Eye (tissue), 1 donor: Measurements from ENCODE around the gene P2RX5.
"Not testable (repeated sequence)": the region's sequence is repeated elsewhere in the genome, so short reads cannot be mapped to it uniquely, and the experiment has no call there.

Experiments used
- DNase-seq: peaks from one replicate; pipeline ENCODE4 v3.0.0-alpha.2; 2015

The P2RX5 gene, protein sequence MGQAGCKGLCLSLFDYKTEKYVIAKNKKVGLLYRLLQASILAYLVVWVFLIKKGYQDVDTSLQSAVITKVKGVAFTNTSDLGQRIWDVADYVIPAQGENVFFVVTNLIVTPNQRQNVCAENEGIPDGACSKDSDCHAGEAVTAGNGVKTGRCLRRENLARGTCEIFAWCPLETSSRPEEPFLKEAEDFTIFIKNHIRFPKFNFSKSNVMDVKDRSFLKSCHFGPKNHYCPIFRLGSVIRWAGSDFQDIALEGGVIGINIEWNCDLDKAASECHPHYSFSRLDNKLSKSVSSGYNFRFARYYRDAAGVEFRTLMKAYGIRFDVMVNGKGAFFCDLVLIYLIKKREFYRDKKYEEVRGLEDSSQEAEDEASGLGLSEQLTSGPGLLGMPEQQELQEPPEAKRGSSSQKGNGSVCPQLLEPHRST

DNA sequence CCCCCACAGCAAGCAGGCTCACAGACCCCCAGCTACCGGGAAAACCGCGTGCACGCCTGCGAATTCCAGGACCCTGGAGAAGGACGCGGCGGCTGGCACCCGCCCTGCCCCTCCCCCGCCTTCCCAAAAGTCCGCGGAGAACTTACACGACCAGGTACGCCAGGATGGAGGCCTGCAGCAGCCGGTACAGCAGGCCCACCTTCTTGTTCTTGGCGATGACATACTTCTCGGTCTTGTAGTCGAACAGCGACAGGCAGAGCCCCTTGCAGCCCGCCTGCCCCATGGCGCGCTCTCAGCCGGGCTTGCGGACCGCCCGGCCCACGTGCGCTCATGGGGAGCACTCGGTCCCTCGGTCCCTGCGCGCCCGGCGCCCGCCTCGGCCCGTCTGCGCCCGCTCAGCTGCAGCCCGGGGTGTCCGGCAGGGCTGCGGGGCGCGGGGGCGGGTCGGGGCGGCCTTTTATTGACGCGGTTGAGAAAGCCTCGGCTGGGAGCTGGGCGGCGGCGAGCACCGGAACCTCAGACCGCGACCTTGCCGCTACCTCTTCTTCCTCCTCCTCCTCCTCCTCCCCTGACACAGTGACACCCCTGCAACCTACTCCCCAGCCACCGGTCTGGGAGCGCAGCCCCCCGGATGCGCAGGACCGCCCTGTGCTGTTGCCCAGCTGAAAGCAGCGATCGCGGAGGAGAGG is at the start of gene P2RX5:
Gene P2RX5, minus strand, starts transcription at position 433 of the 689 bp plus-strand sequence. Its CDS starts 150 bp downstream, at position 283.
- DNase-seq: peak; percentile 65

DNA sequence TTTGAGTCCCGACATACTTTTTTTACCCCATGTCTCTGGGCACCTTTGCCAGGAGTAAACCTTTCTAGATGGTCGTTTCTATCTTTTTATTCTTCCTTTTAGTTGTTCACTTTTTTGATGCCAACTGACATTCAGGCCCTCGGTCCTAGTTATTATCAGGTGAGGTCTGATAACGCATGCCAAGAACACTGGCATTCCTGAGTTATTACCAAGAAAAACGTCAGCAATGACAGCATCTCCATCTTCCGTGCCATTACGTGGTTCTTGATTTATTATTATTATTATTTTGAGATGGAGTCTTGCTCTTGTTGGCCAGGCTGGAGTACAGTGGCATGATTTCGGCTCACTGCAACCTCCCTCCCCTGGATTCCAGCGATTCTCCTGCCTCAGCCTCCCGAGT is 49.1 kb upstream of the P2RX5 start:
- no peak for DNase-seq

DNA sequence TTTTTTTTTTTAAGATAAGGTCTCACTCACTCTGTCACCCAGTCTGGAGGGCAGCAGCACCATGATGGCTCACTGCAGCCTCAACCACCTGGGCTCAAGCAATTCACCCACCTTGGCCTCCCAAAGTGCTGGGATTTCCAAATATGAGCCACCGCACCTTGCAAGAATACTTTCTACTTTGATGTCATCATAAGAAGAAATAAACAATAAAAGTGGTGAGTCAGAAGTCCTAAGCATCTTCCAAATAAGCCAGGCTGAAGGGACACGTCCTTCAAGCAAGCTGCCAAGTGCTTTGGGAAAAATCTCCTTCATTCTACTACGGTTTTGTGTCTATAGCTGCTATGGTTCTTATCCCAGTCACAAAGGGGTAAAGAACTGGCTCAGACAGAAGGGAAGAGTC is 48.1 kb upstream of the P2RX5 start:
- DNase-seq: no peak

DNA sequence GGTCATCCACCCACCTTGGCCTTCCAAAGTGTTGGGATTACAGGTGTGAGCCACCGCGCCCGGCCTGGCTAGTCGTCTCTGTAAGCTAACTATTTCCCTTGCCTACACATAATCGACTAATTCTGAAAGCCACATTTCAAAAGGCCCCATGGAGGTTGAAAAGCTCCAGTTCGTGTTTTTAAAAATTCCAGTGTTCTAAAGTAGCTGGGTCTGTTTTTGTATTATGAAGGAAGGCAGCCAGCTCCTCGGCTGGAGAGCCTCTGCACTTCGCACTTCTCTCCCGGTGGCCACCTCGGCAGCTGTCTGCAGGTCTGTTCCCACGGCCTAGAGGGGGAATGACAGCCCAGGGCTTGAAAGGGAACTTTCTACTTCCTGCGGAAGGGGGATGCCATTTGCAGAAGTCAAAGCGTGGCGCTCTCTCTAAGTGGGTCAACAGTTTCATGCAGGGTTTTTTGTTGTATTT is 44.7 kb upstream of the P2RX5 start:
- no peak for DNase-seq

DNA sequence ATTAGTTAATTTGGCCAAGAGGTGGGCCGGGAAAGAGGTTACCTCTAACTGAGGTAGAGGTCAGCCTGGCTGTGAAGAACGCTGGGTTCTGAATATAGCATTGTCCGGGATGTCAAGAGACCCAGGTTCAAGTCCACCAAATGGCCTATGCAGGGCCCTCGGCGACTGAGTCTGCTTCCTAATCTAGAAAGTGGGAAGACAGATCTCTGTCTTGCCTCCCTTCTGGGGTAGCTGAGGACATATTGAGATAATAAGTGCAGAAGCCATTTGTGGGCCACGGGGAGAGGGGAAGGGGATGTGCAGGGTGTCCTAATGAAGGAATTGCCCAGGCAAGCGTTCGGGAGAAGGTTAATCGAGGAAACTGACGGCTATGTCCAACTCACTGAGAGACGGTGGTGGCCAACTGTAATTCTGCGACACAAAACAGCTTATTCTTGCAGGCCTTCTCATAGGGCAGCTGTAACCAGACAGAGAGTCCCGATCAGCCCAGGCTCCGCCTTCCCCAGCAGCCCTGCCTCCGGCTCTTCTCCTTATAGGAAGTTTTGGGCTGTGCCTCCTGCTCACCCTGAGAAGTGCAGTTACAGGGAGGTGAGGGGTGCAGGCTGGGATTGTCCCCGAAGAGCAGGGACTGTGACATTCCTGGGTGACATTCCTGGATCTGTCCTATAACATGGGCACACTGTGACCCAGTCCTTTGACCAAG is 43.6 kb upstream of the P2RX5 start:
- DNase-seq: no peak

DNA sequence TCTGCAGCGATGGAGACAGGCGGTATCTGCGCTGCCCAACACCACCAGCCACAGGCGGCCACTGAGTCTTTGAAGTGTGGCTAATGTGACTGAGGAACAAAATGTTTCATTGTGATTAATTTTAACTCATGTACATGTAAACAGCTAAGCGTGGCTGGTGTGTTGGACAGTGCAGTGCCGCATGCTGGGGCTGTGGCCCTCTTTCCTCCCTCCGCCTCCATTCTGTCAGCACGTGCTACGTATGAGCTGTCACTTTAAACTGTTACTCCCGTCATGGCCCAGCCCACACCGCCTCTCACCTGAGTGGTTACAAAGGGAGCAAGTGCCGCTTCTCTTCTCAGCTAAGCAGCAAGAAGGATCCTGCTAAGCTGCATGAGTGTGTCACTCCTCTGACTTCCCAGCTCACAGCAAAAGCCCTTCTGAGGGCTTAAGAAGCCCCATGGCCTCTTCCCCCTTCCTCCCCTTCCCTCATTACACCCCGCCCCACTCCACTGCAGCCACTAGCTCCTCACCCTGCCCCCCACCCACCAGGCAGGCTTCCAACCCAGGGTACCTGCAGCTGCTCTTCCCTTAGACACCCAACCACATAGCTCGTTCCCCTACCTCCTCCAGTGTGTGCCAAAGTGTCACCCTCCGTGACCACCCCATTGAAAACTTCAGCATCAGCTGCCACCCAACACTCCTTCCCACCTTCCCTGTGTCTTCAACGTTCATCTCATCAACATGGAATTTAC is 42.8 kb upstream of the P2RX5 start:
- peak; percentile 47 for DNase-seq

DNA sequence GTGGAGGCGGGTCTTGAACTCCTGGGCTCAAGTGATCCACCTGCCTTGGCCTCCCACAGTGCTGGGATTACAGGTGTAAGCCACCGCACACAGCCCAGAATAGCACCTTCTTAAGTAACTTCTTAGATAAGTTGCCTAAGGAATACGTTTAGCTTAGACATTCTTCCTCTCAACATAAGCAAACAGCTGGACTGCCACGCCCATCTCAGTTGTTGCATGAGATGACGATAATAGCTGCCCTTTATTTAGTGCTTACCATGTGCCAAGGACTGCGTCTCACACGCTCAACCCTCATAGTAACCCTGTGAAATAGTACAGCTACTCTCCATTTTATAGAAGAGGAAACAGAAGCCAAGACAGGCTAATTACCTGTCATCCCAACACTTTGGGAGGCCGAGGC is 39.6 kb upstream of the P2RX5 start:
- no peak for DNase-seq

DNA sequence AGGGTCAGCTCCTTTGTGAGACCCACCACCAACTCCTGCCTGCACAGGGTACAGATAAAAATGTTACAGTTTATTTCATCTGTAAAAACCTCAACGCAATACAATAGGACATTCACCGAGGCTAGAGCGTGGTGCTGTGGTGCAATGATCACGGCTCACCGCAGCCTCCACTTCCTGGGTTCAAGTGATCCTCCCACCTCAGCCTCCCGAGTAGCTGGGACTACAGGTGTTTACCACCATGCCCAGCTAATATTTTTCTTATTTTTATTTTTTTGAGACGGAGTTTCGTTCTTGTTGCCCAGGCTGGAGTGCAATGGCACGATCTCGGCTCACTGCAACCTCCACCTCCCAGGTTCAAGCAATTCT is 38.9 kb upstream of the P2RX5 start:
- DNase-seq: not testable (repeated sequence)

DNA sequence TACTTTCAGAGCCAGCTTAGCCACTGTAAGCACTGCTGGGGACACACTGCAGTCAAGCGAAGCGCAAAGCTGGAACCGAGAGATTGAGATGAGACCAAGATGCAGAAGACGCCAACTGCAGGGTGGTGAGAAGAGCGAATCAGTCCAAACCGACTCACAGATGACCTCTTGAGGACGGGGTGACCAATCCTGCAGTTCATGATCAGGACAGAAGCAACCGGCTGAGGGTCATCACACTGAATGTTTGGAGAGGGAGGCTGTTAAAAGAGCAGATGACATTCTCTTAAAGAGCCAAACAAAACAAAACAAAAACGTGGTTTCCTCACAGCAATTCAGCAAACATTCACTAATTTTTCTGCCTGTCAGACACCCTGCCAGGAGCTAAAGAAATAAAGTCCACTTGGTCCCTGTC is 36.3 kb upstream of the P2RX5 start:
- no peak for DNase-seq

DNA sequence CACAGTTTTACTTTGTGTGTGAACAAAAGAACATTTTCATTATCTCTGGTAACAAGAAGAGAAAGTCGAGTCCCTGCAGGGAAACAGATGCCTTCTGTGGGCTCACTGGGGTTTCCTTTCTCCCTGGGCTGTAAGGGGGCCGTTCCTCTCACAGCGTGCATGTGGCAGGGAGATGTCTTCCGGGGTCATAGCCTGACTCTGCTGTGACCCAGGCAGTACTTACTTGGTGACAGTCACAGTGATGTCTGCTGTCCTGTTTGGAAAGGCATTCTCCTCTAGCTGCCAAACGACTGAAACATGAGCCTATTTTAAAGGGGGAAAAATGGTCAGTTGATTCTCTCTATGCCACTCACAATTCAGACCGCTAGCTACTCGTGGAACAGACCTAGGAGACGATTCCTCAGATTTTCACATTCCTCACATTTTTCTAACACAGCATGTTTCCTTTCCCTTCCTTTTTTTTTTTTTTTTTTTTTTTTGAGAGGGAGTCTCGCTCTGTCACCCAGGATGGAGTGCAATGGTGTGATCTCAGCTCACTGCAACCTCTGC is 35.0 kb upstream of the P2RX5 start:
- DNase-seq: no peak

DNA sequence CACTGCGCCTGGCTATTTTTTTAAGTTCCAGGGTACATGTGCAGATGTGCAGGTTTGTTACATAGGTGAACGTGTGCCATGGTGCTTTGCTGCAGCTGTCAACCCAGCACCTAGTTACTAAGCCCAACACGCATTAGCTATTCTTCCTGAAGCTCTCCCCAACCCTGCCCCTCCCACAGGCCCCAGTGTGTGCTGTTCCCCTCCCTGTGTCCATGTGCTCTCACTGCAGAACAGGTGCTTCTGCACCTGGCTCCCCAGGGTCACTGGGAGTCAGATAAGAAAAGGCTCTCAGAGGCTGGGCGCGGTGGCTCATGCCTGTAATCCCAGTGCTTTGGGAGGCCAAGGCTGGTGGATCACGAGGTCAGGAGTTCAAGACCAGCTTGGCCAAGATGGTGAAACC is 33.9 kb upstream of the P2RX5 start:
- no peak for DNase-seq

DNA sequence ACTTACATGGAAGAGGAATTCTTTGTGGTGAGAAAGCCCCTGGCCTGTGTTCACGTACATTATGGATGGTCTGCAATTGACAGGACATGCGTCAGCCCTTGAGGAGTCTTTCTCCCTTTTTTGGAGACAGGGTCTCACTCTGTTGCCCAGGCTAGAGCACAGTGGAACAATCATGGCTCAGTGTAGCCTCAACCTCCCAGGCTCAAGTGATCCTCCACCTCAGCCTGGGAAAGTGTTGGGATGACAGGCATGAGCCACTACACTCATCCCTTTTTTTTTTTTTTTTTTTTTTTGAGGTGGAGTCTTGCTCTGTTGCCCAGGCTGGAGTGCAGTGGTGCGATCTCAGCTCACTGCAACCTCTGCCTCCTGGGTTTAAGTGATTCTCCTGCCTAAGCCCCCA is 32.1 kb upstream of the P2RX5 start:
- DNase-seq: not testable (repeated sequence)

DNA sequence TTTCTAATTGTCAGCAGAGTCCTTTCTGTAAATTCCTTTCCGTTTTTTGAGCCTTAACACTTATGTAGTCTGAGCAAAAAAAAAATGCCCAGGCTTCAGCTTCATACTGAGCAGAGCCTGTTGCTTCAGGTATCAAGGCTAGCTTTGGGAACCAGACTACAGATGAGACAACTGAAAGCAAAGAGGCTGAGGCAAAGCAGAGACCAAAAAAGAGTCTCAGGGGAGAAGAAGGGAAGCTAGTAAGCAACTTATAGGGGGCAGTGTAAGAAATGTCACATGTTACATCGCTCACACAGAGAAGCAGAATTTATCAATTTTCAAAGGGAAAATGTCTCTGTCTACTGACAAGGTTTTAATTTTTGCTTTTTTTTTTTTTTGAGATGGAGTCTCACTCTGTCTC is 31.1 kb upstream of the P2RX5 start:
- no peak for DNase-seq

DNA sequence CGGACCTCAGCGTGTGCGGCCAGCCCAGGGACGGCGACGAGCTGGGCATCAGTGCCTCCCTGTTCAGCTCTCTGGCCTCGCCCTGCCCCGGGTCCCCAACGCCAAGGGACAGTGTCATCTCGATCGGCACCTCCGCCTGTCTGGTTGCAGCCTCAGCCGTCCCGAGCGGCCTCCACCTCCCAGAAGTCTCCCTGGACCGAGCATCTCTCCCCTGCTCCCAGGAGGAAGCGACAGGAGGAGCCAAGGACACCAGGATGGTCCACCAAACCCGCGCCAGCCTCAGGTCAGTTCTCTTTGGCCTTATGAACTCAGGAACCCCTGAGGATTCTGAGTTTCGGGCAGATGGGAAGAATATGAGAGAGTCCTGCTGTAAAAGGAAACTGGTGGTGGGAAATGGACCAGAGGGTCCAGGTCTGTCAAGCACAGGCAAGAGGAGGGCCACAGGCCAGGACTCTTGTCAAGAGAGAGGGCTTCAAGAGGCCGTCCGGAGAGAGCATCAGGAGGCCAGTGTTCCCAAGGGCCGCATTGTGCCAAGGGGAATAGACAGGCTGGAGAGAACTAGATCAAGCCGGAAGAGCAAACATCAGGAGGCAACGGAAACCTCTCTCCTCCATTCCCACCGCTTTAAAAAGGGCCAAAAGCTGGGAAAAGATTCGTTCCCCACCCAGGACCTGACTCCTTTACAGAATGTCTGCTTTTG is 28.6 kb upstream of the P2RX5 start:
- no peak for DNase-seq

DNA sequence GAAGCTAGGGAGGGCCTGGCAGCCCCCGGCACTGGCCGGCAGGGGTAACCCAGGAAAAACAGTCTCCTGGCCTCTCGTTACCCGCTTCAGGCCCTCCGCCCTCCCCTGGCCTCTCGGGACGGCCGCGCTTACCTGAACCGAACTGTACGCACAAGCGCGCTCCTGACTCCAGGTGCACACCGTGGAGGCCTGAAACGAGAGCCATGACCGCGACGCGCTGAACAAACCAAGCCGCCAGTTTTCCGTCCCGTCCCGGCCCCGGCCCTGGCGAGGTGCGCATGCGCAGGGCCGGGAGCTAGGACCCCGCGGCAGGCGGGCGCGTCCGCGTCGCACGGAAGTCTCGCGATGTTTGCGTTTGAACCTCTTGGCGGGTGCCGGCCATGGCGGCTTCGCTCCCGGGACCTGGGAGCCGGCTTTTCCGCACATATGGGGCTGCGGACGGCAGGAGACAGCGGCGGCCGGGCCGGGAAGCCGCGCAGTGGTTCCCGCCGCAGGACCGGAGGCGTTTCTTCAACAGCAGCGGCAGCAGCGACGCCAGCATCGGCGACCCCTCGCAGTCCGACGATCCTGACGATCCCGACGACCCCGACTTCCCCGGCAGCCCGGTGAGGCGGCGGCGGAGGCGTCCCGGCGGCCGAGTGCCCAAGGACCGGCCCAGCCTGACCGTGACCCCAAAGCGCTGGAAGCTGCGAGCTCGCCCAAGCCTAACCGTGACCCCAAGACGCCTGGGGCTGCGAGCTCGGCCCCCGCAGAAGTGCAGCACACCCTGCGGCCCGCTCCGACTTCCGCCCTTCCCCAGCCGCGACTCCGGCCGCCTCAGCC is 27.8 kb upstream of the P2RX5 start, which contains the start of gene HASPIN:
Gene HASPIN, plus strand, starts transcription at position 348 of the 822 bp plus-strand sequence. Its CDS starts 33 bp downstream, at position 381.
- peak; percentile 98 for DNase-seq

DNA sequence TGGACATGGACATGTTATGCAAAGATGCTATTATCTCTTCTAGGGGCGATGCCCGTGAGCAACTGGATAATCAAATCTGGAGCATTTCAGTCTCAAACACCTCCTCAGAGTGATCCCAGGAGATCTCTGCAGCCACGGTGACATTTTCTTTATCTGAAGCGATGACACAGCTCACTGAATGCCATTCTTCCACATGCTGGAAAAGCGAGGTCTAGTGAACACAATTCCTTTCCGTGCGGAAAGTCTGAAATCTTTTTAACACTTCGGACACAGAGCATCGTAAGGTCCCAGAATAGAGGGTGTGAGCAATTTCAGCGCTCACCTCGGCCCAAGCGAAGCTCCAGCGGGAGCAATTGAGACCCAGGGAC is 27.2 kb upstream of the P2RX5 start:
- DNase-seq: no peak

DNA sequence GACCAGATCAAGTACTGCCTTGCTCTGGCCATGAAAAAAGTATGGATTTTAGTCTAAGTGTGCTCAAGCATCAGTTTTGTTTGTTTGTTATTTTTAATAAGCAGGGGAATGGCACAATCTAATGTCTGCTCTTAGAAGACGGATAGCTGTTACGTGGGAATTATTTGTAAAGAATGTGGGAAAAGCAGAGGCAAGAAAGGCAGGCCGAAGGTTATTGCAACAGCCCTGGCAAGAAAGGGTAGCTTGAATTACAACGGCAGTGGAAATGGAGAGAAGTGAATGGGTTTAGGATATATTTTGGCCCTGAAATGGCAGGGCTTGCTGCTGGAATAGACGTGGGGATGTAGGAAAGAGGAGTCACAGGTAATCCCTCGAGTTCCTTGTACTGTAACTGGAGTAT is 26.8 kb upstream of the P2RX5 start:
- no peak for DNase-seq

DNA sequence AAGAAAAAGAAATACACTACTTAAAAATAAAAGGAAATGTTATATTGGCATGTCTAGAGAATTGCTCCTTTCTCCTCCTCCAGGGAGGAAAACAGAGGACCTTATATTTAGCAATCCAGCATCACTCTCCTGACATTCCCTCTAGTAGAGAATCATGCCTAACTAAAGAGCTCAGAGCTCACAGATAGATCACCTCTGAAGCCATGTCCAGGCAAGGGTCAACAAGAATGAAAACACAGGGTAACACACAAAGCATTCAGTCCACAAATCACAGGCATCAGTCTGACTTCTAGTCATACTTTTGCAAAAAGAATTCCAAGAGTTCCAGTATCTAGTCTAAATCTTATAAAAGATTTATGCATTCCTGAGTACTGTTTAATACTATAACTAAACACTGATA is 23.3 kb upstream of the P2RX5 start:
- DNase-seq: no peak

DNA sequence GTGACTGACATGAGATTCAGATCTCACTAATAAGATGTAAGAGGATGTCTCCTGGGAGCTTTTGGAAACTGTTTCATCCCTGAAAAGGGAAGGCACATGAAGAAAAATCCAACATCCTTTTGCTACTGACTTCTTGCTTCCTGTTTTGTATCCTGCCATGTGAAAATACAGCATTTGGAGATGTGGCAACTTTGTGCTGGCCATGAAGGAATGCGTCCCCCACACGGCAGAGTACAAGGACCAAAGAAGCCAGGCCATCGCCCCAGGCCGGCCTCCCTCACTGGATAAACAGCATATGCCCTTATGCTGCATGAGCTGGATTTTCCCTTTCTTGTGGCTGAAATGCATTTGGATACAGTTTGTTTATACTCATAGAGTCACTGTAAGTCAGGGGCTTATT is 22.2 kb upstream of the P2RX5 start:
- no peak for DNase-seq

DNA sequence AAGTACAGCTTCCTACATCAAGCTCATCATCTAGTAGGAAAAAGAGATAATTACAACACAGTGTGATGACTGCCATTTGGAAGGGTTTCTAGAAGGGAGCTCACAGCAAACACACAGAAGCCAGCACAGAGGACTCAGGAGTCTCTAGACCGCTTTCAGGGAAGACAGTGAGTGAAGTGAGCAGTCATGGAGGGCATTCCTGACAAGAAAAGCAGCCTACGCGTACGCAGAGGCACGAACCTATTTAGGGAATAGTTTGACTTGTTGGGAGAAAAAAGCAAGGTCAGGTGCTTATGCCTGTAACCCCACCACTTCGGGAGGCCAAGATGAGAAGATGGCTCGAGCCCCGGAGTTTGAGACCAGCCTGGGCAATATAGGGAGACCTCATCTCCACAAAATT is 19.3 kb upstream of the P2RX5 start:
- no peak for DNase-seq
